Sciatic nerve (tissue), 2 donors: ENCODE measurements around the gene JADE2. TPM values are rescaled to one million over a fixed set of nuclear protein-coding genes. Genes with fewer than 3 reads are reported as not detected.
A peak's percentile ranks its signal among the peaks of the same experiment; 100 is the strongest.
"Not testable (repeated sequence)": the region's sequence is repeated elsewhere in the genome, so short reads cannot be mapped to it uniquely, and the experiment has no call there.

Experiments used
- ATAC-seq: fragments of 200-7000 bp; cut with Tn5 transposase; one replicate; pipeline ENCODE4 v1.9.1; 2020; ENCODE audit warnings: mild to moderate bottlenecking, moderate library complexity
- DNase-seq: peaks from one replicate; pipeline ENCODE4 v3.0.0-alpha.2; 2020; ENCODE audit warnings: low spot score
- intact Hi-C: fragments of 100-400 bp; cut with DNase I; formaldehyde crosslinking; loops from one replicate; pipeline ENCODE4 v1.14.2; 2022
- total RNA-seq: library from RNA; stranded (reverse); fragmentation: NEBNext Ultra II Directional; extraction: Animal tissue kit (Norgen Biotek cat#: 25700); gene quantifications from one replicate; pipeline ENCODE4 v1.2.1, GENCODE V29; 2021
- donor health status: DM: no; HTN: no; CAD: no.
- donor health status: DM: no; HTN: no; CAD: no.

The JADE2 gene
- total RNA-seq, result 55.0 TPM

DNA sequence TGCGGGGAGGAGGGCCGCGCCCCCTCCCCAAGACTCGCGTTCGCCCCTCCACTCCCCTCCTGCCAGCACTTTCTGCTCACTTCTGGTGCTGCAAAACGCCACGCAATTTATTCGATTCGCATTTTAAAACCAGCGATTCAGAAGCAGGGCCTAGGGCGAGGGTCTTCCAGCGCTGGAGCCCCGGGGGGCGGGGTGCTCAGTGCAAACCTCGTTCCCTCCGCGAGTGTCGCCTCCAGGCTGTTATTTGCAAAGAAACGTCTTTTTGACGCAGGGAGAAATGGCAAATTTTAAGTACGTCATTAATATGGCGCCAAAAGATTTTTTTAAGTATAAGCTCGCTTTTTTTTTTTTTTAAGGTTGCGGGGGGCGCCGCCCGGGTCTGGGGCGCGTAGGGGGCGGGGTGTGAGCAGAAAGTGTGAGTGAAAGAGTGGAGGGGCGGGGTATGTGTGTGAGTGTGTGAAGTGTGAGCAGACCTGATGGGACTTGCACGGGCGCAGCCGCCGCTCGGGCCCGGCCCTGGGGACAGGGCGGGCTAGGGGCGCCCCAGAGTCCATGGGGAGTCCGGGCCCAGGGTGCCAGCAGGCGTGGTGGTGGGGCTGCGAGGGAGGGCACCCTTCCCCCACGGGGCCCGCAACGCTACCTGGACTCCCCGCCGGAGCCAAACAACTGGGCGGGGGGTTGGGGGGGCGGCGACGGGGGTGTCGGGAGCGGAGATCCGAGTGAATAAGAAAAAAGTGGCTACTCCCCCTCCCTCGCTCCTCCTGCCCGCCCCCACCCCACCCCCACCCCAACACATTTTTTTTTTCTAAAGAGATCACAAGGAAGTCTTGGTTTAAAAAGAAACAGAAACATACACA is at the start of gene JADE2:
Gene JADE2 (plus strand): TSS at position 845 of the 857 bp plus-strand sequence. CDS start 10,188 bp downstream, outside the sequence.
- intact Hi-C loops, result loop anchor here (5.0 kb wide), 1 partner anchor 52 kb away; no protein-coding TSS in a partner anchor
- DNase-seq, result peak; percentile 79
- peak; percentile 49 for ATAC-seq

GRCh38 chr5:134477462-134478245 is 47.8 kb upstream of the JADE2 start:
- no peak for ATAC-seq
- intact Hi-C loops, result no loop called here
- DNase-seq, result no peak

- intact Hi-C loops, result no loop called here
Observed at GRCh38 chr5:134479839-134480238, 45.6 kb upstream of the JADE2 start.

DNA sequence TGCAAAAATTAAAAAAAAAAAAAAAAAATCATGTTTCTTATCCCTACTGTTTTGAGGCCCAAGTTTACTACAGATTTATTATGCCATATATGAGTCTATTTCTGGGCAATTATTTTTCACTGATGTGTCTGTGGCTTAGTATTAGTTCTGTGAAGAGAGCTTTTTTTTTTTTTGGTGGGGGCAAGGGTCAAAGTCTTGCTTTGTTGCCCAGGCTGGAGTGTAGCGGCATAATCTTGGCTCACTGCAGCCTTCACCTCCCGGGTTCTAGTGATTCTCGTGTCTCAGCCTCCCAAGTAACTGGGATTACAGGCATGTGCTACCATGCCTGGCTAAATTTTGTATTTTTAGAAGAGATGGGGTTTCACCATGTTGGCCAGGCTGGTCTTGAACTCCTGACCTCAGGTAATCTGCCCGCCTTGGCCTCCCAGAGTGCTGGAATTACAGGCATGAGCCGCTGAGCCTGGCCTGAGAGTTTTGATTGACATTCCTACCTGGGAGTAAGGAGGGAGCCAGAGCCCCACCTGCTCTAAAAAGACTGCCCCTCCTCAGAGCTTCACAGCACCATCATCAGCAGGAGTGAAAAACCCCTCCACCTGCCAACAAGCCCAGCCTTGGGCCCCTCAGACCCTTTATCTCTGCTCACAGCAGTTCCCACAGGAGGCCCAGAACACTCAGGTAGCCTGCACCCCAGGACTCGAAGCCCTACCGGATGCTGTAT is 36.1 kb upstream of the JADE2 start:
- intact Hi-C loops, result no loop called here
- DNase-seq (no peak), ATAC-seq (no peak)

More at GRCh38 chr5:134479839-134480238, 45.6 kb upstream of the JADE2 start:
- no peak for ATAC-seq
- no peak for DNase-seq

DNA sequence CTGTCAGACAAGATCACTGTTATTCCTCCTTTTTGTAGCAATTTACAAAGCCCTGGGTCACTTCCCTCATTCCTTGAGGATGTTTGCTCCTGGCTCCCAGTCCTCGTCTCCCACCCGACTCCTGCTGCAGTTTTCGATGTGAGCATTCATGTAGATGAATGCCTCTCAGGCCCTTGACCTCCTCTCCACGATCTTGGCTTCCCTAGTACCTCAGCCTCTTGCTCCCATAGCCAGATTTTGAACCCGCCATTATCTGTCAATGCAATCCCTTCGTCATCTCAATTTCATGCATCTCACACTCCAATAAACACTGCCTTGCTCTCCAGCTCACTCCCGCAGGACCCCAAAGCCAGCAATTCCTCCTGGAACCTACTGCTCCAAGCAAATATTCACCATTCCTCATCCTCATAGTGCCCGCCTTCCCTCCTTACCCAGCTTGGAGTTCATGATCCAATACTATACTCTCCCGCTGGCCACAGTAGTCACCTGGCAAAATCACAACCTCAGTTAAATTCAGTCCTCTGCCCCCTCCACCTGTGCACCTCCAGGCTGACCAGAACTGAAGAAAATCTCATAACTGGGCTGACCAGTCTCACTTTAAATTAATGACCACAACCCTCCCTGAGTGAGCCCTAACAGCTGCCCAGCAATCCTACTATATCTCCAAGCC is 35.1 kb upstream of the JADE2 start:
- intact Hi-C loops, result no loop called here
- ATAC-seq (no peak), DNase-seq (no peak)

- intact Hi-C loops, result no loop called here
- no peak for DNase-seq
- ATAC-seq, result no peak
Observed at GRCh38 chr5:134490925-134491271, 34.6 kb upstream of the JADE2 start.

GRCh38 chr5:134491841-134492442 is 33.5 kb upstream of the JADE2 start:
- intact Hi-C loops, result no loop called here
- DNase-seq, result no peak
- ATAC-seq, result no peak

- DNase-seq (no peak), ATAC-seq (no peak)
- intact Hi-C loops, result no loop called here
Observed at GRCh38 chr5:134492568-134492967, 32.9 kb upstream of the JADE2 start.

- DNase-seq (no peak), ATAC-seq (no peak)
- intact Hi-C loops, result no loop called here
Observed at GRCh38 chr5:134493461-134494055, 31.9 kb upstream of the JADE2 start.

DNA sequence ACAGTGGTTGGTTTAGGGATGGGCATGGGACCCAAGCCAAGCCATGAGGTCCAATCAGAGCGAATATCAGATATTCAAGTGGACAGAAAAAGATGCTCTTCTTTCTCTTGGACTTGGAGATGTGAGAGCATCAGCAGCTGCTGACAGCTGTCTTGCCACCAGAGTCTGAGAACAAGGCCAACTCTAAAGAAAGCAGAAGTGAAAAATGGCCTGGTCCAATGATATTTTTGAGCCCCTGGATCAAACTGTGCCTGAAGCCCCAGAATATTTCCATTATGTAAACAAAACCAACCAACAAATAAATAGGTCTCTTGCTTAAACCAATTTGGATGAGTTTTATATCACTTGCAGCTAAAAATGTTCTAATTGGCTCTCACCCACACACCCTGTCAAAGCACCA is 30.7 kb upstream of the JADE2 start:
- no peak for ATAC-seq
- intact Hi-C loops, result no loop called here
- no peak for DNase-seq

DNA sequence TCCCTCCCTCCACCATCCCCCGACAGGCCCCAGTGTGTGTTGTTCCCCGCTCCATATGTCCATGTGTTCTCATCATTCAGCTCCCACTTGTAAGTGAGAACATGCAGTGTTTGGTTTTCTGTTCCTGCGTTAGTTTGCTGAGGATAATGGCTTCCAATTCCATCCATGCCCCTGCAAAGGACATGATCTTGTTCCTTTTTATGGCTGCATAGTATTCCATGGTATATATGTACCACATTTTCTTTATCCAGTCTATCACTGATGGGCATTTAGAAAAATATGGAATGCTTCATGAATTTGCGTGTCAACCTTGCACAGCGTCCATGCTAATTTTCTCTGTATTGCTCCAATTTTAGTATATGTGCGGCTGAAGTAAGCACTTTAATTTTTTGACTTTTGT is 25.6 kb upstream of the JADE2 start:
- intact Hi-C loops, ATAC-seq, DNase-seq: not testable (repeated sequence)

GRCh38 chr5:134500699-134501430 is 24.6 kb upstream of the JADE2 start:
- intact Hi-C loops, result no loop called here
- ATAC-seq (no peak), DNase-seq (no peak)

- ATAC-seq (no peak), DNase-seq (no peak)
- intact Hi-C loops, result no loop called here
Observed at GRCh38 chr5:134502259-134502658, 23.2 kb upstream of the JADE2 start.

DNA sequence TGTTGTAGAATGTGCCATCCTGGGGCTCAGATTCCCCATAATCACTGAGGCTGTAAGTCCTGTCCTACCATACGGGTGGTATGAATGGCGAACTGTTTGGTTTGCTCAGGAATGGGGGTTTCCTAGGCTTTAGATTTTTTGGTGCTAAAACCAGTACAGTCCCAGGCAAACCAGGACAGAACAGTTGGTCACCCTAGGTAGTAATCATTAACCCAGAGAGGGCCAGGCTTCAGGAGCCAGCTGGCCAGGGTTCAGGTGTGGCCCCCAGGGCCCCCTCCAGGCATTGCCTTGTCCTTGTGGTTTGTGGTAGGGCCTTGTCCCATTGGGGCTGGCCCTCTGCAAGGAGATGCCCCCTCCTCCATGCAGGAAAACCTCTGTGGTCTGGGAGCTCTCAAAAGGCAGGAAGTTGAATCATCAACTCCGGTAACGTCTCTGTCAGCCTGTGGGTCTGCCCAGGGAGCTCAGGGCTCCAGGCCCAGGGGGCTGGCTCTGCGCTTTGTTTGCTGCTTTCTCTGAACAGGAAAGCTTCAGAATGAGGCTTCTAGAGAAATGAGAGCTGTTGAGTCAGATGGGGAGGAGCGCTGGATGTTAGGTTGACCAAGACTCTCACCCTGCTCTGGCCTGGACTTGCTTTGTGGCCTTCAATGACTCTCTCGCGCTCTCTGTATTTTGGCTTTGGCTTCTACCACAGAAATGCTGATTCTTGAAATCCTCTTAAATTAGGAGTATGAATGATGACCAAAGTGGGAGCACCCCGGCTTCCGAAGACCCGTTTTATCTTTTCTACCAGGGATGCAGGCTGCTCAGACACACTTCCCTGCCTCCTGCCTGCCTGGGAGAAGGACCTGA is 22.2 kb upstream of the JADE2 start:
- peak; percentile 75 for ATAC-seq
- peak; percentile 71 for DNase-seq
- intact Hi-C loops, result no loop called here

DNA sequence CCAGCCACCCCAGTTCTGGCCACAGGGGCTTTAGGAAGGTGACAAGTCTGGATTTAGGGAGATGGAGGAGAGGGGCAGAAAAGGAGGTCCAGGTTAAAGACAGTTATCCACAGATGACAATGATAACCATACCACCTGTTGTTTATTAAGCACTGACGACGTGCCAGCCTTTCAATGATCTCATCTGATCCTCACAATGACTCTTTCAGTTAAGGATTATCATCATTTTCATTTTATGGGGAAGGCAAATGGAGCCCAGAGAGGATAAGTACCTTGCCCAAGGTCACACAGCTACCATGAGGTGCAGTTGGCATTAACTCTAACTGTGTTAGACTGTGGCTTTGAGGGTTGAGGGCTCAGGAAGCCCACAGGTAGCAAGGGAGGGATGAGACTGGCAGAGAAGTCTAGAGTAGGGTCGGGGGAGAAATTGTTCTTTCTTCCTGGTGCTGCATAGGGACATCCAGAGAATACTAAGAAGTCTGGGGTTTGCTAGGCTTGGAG is 21.5 kb upstream of the JADE2 start:
- no peak for DNase-seq
- intact Hi-C loops, result no loop called here
- no peak for ATAC-seq

- ATAC-seq, result no peak
Observed at GRCh38 chr5:134504629-134505300, 20.7 kb upstream of the JADE2 start.

More at GRCh38 chr5:134504629-134505300, 20.7 kb upstream of the JADE2 start:
- DNase-seq, result peak; percentile 32
- intact Hi-C loops, result no loop called here
